Stimulated activated CD8-positive, alpha-beta memory T cell treated with anti-CD3 and anti-CD28 coated beads, Interleukin-7, amount 100 ng/mL, for 48 hours (primary cell): Measurements from ENCODE around the gene MSTO1.
"Not testable (repeated sequence)": the region's sequence is repeated elsewhere in the genome, so short reads cannot be mapped to it uniquely, and the experiment has no call there.

Experiments
- DNase-seq, 2 donors: peaks; one replicate each; pipeline ENCODE4 v3.0.0-alpha.2; 2020; ENCODE audit warnings: low read depth in 1 of 2; ENCODE audit errors: extremely low read depth in 1 of 2

The MSTO1 gene

DNA sequence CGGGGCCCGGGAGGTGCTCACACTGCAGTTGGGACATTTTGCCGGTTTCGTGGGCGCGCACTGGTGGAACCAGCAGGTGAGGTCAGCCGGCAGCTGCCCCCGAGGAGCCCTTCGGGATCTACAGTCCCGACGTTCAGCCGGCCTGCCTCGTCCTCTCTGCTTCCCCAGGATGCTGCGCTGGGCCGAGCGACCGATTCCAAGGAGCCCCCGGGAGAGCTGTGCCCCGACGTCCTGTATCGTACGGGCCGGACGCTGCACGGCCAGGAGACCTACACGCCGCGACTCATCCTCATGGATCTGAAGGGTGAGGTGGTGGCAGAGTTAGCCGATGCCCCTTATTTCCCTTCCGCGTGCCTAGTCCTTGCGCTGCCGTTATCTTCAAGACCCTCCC, 234 bp downstream of the MSTO1 start:
- not testable (repeated sequence) for DNase-seq

GRCh38 chr1:155613226-155613625, 3.2 kb downstream of the MSTO1 start:
- DNase-seq, result not testable (repeated sequence)

- no peak for DNase-seq
Measured at GRCh38 chr1:155622191-155622590, 12.2 kb downstream of the MSTO1 start.

DNA sequence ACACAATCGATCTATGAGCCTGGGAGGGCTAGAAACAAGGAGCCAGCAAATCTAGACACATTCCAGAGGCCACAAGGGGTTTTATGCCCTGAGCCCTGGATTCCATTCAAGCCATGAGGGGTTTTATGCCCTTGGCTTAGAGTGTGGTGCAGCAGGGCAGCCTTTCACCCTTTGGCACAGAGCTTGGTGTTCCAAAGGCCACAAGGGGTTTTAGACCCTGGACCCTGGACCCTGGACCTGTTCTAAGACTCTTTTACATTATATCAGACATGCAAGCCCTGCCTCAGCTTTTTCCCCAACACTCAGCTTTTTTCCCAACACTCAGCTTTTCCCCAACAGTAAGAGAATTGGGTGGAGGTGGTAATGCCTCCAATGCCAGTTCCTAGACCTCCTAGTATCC, 13.3 kb downstream of the MSTO1 start:
- DNase-seq, result no peak

GRCh38 chr1:155626428-155626827, 16.4 kb downstream of the MSTO1 start:
- DNase-seq, result not testable (repeated sequence)

DNA sequence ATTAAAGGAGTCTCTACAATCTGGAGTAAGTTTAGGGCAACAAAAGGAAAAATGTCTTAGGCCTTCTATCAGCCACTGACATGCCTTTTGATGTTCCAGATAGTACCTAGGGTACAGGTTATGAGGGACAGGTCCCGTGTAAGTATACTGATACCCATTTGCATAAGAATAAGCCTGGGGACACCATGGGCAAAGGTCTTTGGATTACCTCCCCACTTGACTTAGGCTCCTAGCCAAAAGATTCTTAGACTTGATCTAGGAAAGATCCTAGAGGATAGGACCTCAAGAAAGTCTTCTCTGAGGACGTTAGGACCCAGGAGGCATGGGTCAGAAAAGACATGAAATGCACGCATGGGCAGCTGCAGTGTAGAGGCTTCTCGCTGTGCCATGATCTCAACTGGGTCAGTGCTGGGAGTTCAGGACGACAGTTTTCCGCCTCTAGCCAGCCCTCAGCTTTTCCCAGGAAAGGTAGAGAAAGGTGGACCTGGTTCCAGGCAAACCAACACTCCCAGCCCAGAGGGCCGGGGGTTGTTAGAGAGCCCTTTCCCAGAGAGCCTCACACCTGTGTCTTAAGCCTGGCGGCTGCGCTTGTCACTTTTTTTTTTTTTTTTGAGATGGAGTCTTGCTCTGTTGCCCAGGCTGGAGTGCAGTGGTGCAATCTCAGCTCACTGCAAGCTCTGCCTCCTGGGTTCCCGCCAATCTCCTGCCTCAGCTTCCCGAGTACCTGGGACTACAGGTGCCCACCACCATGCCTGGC, 26.6 kb downstream of the MSTO1 start:
- no peak for DNase-seq

GRCh38 chr1:155640367-155640766, 30.3 kb downstream of the MSTO1 start:
- DNase-seq, result no peak

DNA sequence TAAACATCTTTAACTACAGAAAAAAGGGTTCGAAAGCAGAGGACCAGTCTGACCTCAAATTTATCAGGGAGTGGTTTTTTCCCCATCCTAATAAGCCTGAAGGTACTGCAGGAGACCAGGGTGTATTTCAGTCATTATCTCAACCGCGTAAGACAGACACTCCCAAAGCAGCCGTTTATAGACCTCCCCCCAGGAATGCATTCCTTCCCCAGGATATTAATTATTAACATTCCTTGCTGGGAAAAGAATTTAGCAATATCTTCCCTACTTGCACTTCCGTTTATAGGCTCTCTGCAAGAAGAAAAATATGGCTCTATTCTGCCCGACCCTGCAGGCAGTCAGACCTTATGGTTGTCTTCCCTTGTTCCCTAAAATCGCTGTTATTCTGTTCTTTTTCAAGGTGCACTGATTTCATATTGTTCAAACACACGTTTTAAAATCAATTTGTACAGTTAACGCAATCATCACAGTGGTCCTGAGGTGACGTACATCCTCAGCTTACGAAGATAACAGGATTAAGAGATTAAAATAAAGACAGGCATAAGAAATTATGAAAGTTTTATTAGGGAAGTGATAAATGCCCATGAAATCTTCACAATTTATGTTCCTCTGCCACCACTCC, 32.7 kb downstream of the MSTO1 start:
- not testable (repeated sequence) for DNase-seq

DNA sequence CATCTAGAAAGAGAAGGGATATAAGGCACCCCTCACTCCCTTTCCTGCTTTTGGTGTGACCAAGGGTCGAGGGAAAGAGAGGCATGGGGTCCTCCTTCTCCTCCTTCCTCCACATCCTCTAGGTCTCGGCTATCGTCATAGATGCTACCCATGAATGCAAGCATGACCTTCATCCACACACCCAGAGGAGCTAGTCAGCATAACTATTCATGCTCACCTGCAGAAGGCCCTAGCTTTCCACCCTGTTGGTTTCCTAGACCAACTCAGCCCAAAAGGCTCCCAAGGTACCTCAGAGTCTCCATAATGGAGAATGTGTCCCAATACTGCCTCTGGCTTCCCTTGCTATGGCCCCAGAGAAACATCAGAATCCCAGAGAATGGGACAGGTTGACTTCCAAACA, 33.2 kb downstream of the MSTO1 start:
- DNase-seq, result no peak

GRCh38 chr1:155645034-155645598, 35.1 kb downstream of the MSTO1 start:
- DNase-seq, result no peak

GRCh38 chr1:155645648-155646047, 35.6 kb downstream of the MSTO1 start:
- DNase-seq, result no peak

GRCh38 chr1:155646307-155646706, 36.3 kb downstream of the MSTO1 start:
- DNase-seq, result no peak

GRCh38 chr1:155648207-155649147, 38.5 kb downstream of the MSTO1 start:
- DNase-seq, result no peak

DNA sequence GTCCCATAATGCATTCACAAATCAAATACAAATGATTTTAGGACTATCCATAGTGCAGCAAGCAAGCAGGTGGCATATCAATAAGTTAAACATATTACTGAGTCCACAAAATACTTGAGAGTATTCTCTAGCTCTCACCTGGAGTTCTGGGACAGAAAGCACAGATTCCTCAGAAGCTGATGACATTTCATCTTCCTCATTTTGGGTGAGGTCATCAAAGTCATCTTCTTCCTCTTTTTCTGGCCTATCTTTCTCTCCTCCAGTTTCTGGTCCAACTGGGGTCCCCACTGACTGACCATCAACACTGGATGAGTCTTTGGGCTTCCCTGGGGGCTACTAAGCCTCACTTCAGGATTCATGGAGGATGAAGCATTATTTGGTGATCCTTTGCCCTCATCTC, 39.7 kb downstream of the MSTO1 start:
- DNase-seq, result no peak

- no peak for DNase-seq
Measured at GRCh38 chr1:155650231-155650757, 40.3 kb downstream of the MSTO1 start.

DNA sequence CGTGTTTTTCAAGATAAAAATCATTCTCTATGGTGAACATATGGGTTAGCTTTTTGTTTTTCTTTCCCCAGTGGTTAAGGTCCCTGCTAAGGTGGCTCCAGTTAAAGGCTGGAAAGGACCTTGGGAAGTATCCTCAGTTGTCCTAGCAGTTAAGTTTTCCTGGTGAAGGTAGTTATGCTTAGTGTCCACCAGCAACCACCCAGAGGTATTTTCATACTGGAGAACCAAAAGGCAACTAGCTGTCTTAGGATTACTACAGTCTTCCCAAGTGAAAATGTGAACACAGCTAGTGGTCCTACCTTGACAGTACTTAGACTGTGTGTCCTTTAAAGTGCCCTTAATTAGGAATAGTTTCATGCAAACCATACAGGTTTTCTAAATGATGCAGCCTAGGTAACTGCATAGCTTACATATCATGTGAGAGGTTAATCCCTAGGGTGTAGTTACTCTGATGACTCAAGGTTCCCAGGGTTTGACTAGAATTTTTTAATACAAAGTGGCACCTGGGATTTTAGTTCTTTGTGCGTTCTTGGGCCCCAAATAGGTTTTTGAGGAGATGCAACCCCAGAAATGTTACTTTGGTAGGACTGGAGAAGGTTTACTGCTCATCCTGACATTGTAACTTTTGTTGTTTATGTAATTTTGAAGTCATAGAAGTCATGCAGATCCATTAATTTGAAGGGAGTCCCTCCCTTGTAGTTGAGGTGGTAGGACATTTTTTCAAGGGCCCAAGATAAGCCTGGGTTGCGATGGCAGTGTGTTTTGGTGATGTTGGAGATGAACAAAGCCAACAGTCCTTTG, 42.0 kb downstream of the MSTO1 start:
- no peak for DNase-seq

DNA sequence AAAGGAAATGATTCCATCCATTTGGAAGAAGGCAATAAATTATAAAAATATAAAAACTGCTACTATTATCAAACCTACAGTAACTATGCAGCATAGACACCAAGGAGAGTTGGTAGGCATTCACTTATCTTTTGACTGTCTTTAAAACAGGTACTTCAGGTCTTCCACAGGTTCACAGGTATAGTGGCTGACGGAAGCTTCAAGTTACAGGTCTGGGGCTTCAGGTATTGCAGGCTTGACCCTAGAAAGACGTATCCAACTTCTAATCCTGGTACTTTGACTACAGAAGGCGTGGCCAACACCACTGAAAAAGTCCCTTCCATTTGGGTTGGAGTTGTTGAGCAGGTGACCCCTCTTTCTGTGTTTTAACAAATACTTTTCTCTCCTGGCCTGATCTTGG, 42.9 kb downstream of the MSTO1 start:
- DNase-seq, result no peak

GRCh38 chr1:155657463-155657862, 47.4 kb downstream of the MSTO1 start:
- no peak for DNase-seq

GRCh38 chr1:155661239-155661638, 51.2 kb downstream of the MSTO1 start:
- DNase-seq, result not testable (repeated sequence)
